CD4-positive, alpha-beta T cell treated with Interleukin-12 subunit alpha and Interleukin-12 subunit beta, for 1 hour (primary cell): ENCODE results near the gene FCN2.

Source experiments
- DNase-seq: peaks from one replicate; pipeline ENCODE4 v3.0.0-alpha.2; 2020

FCN2 gene

DNA sequence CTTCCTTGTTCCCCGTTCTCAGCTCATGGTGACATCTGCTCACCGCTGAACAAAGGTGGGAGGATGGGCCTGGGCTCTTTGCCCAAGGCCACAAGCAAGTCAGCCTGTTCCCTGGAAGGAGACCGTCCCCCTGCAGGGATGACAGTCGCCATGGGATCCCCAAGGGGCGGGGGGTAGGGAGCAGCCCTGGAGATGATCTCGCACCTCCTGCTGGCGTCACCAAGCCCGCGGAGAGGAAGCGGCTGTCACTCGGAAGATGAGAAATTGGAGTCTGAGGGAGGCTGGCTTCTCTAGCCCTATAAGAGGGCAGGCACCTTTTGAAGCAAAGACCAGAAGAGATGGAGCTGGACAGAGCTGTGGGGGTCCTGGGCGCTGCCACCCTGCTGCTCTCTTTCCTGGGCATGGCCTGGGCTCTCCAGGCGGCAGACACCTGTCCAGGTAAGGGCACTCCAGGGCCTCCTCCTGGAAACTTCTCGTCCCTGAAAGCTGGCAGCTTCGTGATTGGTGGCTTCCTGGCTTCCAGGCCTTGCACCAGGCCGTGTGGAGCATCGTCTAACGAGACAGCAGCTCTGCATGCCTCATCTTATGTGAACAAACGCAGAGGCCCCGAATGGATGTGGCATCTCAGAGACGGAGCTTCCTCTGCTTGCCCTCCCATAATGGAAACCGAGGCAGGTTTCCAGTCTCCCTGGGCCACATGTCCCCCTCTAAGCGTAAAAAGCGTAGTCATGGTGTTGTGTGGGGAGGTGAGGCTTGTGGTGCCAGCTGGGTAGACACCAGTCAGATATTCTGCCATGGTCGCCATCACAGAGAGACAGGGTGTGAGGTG lies at the start of gene FCN2:
Gene FCN2 (plus strand): TSS at position 327 of the 829 bp plus-strand sequence. CDS start 12 bp downstream, at position 339.
- no peak for DNase-seq

DNA sequence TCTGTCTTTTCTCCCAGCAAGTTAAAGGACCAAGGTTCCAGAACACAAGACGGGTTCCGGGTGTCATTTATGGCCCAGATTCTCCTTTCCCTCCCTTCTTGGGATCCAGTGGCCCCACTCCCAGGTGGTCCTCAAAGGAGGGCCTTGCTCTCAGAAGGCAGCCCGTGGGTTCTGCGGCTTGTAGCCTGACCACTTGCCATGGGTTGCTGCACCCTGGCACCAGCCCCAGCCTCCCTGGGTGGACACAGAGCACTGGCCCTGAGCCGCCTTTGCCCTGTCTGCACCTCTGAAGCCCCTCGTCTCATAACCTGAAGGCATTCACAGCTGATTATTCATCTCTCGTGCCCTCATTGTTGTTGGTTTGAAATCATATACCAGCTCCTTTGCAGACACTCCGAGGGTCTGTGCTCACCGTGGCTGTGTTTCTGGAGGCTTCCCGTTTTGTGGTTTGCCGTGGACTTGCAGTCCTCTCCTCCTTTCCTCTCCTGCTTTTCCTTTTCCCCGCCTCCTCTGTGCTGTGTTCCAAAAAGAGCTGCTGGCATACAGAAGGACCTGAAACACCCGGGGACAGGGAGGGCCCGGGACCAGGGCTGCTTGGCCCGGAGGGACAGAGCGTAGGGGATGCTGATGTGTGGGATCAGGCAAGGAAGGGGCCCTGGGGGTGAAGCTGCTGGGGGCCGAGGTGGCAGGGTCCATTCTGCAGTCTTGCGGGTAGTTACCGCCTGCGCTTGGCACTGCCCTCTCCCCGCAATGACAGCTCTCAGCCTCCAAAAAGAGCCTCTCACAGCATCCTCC lies 49.5 kb upstream of the FCN2 start:
- no peak for DNase-seq

DNA sequence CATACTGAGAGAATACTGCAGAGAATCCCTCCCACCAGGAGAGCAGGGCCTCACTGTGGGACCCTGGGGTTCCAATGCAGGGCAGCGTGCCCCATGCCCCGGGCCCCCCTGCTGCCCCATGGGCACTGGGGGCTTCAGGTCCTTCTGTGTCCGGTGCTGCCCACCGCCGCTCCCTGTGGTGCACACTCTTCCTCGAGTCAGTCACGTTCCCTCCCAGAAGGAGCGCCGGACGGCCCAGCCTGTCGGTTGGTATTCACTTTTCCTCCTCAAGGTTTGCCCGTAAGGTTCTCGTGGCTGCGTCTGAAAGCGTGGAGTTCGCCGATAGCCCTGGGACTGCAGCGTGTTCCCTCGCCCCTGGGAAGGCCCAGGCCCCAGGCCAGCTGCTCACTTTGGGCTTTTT lies 48.1 kb upstream of the FCN2 start:
- no peak for DNase-seq

DNA sequence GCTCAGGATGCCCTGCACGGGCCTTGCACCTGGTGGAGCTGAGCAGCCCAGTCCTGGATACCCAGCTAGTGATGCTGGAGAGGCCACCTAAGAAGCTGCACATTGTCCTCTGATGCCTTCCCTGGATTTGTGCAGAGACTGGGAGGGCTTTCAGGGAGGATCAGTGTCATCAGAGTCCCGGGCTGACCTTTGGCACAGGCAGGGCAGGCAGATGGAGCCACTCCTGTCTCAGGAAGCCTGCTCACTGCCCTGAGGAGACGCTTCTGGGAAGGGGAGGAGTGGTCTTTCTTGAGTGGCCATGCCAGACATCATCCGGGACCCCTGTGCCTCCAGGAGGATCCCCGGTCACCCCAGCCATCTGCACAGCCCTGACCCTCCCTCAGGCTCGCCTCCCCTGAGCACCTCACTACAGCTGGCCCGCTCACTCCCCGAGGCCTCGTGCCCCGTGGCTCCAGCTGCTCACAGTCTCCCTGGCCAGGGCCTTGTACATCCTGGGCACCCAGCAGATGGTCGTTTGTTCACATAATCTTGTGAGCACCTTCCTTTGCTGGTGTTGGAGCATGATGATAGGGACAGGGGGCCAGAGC lies 47.2 kb upstream of the FCN2 start:
- DNase-seq, result no peak

DNA sequence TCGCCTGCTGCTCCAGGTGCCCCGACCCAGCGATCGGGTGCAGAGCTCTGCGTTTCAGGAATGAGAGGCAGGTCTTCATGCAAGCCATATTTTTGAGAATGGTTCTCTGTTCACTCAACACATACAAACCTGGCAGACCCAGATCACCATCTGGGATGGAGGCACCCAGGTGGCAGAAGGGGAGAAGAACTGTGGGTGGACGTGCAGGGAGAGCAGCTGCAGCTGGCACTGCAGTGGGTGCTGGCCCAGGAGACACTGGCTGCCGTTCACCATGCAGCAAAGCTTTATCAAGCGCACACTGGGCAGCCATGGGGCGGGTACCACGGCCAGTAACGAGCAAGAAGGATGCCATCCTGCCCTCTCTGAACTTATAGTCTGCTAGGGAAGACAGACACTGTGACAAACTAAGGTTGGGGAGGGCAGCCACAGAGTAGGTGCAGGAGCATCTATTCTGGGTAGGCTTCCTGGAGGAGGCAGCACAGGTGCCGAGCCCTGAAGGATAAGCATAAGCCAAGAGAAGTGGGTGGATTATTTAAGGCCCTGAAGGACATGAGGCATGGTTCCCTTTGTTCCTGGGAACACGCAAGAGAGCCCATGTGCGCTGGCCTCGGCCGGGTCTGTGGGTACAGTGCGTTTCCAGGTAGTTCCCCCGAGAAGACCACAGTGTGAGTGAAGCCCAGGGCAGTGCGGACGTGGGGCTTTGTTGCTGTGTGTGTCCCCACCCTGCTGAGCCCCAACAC lies 46.2 kb upstream of the FCN2 start:
- no peak for DNase-seq

DNA sequence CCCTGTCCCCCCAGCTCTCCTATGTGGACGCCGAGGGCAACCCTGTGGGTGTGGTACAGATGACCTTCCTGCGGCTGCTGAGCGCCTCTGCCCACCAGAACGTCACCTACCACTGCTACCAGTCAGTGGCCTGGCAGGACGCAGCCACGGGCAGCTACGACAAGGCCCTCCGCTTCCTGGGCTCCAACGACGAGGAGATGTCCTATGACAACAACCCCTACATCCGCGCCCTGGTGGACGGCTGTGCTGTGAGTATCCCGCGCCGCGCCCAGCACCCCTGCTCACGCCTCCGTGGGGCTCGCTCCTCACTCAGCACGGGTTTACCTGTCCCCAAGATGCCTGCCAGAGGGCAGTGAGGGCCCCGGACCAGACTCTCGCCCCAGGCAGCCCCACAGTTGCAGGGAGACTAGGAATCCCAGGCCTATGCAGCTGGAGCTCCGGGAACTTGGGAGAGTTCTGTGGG lies 45.6 kb upstream of the FCN2 start:
- no peak for DNase-seq

- DNase-seq, result no peak
Measured at GRCh38 chr9:134835448-134835847, 45.2 kb upstream of the FCN2 start.

- DNase-seq, result no peak
Measured at GRCh38 chr9:134835987-134836386, 44.6 kb upstream of the FCN2 start.

DNA sequence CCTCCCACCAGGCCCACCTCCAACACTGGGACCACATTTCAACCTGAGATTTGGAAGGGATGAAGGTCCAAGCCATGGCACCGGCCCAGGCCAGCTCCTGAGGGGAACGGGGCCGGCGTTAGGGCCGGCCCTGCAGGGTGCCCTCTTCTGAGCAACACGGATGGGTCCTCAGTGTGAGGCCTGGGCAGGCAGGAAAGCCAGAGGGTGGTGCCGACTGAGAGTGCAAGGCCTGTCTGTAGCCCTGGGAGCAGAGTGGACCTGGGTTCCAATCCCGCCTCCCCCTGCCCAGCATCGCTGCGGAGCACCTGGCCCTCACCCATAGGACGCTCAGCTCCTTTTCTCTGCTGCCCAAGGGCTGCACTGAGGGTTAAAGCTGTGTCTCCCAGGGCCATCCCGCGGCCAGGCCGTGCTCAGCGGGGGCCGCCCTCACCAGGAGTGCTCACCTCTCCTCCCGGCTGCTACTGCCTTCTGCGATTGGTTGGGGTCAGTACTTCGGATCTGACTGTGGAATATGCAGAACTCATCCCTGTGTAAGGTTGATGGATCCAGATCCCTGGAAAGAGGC lies 44.1 kb upstream of the FCN2 start:
- DNase-seq, result no peak

- no peak for DNase-seq
Measured at GRCh38 chr9:134837529-134837928, 43.1 kb upstream of the FCN2 start.

- no peak for DNase-seq
Measured at GRCh38 chr9:134838651-134839454, 41.8 kb upstream of the FCN2 start.

DNA sequence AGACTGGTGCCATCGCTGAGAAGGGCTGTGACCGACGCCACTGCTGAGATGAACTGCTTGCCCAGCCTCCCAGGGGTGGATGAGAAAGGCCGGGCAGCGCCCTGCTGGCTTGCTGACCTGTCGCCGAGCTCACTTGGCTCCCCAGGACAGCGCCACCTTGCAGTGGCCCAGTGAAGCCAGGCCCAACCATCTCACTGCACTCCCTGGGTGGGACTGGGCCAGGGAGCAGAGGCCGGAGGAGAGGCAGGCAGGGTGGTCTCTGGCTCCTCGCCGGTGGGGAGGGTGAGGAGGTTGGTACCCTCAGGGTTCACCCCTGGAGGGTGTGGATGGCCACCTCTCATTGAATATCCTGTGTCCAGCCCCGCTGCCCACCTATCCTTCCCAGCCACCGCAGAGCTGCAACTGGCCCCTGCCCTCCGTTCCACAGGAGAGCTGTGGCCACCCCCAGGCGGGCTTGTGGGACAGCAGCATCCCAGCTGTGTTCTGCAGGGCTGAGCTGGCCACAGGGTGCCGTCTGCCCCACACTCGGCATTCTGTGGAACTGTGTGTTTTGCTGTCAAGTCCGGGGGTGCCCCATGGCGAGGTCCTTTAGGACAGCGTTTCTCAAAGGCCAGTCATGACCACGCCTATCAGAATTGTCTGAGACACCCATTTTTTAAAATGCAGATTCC lies 41.0 kb upstream of the FCN2 start:
- DNase-seq, result no peak

- DNase-seq, result no peak
Measured at GRCh38 chr9:134840511-134840910, 40.1 kb upstream of the FCN2 start.

- no peak for DNase-seq
Measured at GRCh38 chr9:134841180-134841904, 39.3 kb upstream of the FCN2 start.

DNA sequence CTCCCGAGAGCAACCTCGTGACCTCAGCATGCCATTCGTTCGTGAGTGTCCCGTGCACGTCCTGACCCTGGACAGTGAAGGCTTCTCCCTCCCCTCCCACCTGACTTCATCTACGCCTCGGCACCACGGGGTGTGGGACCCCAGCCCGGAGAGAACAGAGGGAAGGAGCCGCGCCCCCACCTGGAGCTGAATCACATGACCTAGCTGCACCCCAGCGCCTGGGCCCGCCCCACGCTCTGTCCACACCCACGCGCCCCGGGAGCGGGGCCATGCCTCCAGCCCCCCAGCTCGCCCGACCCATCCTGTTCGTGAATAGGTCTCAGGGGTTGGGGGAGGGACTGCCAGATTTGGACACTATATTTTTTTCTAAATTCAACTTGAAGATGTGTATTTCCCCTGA lies 38.3 kb upstream of the FCN2 start:
- DNase-seq, result no peak

DNA sequence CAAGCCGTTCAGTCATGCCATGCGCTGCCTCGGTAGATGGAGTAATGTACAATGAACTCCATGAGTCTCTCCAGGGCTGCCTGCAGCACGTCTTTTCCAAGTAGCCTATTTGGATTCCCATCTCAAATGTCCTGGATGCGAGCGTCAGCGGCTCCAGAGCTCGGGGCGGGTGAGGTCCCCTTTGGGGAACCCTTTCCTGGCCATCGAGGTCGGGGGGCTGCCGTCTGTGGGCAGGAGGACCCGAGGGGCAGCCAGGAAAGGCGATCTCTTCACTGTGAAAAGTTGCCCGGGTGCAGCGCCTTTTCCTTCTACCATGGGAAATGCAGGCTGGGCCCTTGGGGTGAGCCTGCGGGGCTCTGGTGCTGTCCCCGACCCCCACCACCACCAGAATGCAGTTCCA lies 36.9 kb upstream of the FCN2 start:
- no peak for DNase-seq

DNA sequence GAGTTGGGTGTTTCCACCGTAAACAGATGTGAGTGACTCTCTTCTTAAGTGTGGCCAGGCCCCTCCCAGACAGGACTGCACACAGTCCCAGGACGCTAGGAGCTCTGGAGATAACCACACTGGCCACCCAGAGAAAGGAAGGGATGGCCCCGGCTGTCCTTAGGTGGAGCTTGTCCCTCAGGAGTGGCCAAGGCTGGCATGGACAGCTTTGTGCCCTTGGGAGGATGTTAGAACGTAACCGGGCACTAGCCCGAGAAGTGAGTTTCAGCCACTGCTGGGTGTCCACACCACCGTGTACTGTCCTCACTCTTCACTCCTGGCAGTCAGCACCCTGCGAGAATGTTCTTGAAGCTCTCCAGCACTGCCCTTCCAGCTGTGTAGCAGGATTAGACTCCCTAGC lies 35.8 kb upstream of the FCN2 start:
- DNase-seq, result no peak

DNA sequence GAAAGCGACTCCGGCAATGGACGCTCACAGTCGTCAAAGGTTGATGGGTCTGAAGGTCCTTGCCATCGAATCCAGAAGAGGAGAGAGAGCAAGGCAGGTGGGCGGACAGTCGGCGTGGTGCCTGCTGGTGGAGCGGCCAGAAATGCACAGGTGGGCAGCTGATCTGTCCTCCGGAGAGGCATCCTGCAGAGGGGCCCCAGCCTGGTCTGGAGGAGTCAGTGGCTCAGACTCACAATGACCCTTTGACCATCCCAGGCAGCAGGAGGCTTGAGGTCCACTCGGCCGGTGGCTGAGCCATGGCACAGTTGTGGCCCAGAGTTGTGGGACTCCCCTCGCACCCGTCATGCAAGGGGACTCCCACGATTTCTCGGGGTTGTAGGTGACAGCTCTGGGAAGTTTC lies 34.4 kb upstream of the FCN2 start:
- no peak for DNase-seq

GRCh38 chr9:134846699-134847098 lies 33.9 kb upstream of the FCN2 start:
- DNase-seq, result no peak

DNA sequence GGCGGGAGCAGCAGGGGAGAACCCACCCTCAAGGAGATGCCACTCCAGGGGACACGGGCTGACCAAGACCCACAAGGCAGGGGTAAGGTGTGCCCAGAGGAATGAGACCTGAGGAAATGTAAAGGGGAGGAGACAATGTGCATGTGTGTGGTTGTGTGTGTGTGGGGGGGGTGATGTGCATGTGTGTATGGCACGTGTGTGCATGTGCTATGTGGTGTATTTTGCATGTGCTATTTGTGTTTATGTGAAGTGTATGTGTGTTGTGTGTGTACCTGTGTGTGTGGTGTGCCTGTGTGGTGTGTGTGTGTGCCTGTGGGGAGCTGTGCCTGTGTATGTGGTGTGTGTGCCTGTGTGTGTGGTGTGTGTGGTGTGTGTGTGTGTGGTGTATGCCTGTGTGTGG lies 33.5 kb upstream of the FCN2 start:
- no peak for DNase-seq
